ENCODE results near the gene PLCH1. TPM values are rescaled to one million over a fixed set of nuclear protein-coding genes. Genes with fewer than 3 reads are reported as not detected.

PLCH1 gene
- total and polyA plus RNA-seq, 9 of the 15 experiments (the other 6 are each of a cell fraction or from before 2014, with no cell fraction given), result 0.17 to 0.62 (median 0.40) TPM

DNA sequence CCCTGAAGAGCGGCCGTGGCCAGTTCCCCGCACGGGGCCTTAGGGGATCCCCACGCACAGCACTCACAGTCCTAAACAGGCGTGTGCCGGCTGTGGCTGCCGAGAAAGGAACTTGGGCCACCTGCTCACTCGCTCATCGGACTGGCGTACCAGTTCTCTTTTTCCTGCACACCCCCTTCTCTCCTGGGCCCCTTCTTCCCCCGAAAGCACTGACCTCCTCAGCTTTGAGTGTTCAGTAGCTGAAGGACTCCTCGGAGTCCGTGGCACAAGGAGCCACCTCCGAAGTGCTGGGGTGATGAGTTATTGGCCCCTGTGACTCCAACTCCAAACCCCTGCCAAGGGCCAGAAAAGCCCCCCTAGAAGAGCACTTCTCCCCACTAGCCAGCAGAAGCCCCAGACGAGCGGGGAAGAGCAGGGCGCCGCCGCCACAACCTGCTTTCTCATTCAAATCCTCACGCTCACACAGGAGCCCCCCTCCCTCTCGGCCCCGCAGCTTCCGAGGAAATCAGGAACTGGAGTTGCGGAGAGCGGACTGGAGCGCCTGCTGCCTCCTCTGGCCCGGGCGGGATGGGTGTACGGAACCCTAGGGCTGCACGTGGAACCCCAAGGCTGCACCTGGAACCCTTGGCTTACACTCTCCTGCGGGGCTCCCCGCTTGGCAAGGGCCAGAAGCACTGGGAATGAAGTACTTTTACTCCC lies at the start of gene PLCH1 (continued):
- TF ChIP-seq KAT8 (IDR thresholded peaks at IDR 0.05; ENCODE audit: low read depth), result no peak
- no peak for TF ChIP-seq TAF9B (IDR thresholded peaks at IDR 0.05; ENCODE audit: partially characterized antibody)
- TF ChIP-seq, protein P1, sequence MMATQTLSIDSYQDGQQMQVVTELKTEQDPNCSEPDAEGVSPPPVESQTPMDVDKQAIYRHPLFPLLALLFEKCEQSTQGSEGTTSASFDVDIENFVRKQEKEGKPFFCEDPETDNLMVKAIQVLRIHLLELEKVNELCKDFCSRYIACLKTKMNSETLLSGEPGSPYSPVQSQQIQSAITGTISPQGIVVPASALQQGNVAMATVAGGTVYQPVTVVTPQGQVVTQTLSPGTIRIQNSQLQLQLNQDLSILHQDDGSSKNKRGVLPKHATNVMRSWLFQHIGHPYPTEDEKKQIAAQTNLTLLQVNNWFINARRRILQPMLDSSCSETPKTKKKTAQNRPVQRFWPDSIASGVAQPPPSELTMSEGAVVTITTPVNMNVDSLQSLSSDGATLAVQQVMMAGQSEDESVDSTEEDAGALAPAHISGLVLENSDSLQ (IDR thresholded peaks at IDR 0.05), result no peak
- no peak for TF ChIP-seq SIX5 (IDR thresholded peaks at IDR 0.05; ENCODE audit: borderline replicate concordance in 1 of 2, insufficient read depth in 1 of 2, low read depth in 1 of 2, low read length in 2 of 2)
- TF ChIP-seq ATF7 (IDR thresholded peaks at IDR 0.05), result no peak
- no peak for TF ChIP-seq OTX1 (CRISPR knock-in tag; IDR thresholded peaks at IDR 0.05)
- TF ChIP-seq, protein P2, sequence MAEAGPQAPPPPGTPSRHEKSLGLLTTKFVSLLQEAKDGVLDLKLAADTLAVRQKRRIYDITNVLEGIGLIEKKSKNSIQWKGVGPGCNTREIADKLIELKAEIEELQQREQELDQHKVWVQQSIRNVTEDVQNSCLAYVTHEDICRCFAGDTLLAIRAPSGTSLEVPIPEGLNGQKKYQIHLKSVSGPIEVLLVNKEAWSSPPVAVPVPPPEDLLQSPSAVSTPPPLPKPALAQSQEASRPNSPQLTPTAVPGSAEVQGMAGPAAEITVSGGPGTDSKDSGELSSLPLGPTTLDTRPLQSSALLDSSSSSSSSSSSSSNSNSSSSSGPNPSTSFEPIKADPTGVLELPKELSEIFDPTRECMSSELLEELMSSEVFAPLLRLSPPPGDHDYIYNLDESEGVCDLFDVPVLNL (CRISPR knock-in tag; IDR thresholded peaks at IDR 0.05; ENCODE audit: low read depth), result no peak
- TF ChIP-seq CXXC5 (CRISPR knock-in tag; IDR thresholded peaks at IDR 0.05), result peak; percentile 49; the same call in 1 of the 2 replicates
- TF ChIP-seq, protein P3, sequence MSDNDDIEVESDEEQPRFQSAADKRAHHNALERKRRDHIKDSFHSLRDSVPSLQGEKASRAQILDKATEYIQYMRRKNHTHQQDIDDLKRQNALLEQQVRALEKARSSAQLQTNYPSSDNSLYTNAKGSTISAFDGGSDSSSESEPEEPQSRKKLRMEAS (CRISPR knock-in tag; IDR thresholded peaks at IDR 0.05), result peak; percentile 46; the same call in 1 of the 2 replicates
- no peak for TF ChIP-seq ARID2 (IDR thresholded peaks at IDR 0.05)
- TF ChIP-seq FOS (IDR thresholded peaks at IDR 0.05; ENCODE audit: extremely low read depth, insufficient read length), result no peak
- no peak for TF ChIP-seq PCBP2 (IDR thresholded peaks at IDR 0.05; ENCODE audit: low read depth, low read length, poor library complexity, severe bottlenecking)
- TF ChIP-seq, protein P4, sequence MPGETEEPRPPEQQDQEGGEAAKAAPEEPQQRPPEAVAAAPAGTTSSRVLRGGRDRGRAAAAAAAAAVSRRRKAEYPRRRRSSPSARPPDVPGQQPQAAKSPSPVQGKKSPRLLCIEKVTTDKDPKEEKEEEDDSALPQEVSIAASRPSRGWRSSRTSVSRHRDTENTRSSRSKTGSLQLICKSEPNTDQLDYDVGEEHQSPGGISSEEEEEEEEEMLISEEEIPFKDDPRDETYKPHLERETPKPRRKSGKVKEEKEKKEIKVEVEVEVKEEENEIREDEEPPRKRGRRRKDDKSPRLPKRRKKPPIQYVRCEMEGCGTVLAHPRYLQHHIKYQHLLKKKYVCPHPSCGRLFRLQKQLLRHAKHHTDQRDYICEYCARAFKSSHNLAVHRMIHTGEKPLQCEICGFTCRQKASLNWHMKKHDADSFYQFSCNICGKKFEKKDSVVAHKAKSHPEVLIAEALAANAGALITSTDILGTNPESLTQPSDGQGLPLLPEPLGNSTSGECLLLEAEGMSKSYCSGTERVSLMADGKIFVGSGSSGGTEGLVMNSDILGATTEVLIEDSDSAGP (CRISPR knock-in tag; IDR thresholded peaks at IDR 0.05), result no peak
- no peak for TF ChIP-seq CREB1 (IDR thresholded peaks at IDR 0.05)
- no peak for TF ChIP-seq CREB1 (CRISPR knock-in tag; IDR thresholded peaks at IDR 0.05)
- TF ChIP-seq CHD4 (IDR thresholded peaks at IDR 0.05; ENCODE audit: insufficient read depth, insufficient replicate concordance, low read depth, low read length, poor library complexity, severe bottlenecking), result no peak
- no peak for TF ChIP-seq TEAD2 (tag; IDR thresholded peaks at IDR 0.05)
- TF ChIP-seq NRF1 (conservative IDR thresholded peaks at IDR 0.05 in 1 of 2, IDR thresholded peaks at IDR 0.05 in 1 of 2), result no peak
- no peak for TF ChIP-seq KLF10 (CRISPR knock-in tag; IDR thresholded peaks at IDR 0.05)
- TF ChIP-seq, protein P5, sequence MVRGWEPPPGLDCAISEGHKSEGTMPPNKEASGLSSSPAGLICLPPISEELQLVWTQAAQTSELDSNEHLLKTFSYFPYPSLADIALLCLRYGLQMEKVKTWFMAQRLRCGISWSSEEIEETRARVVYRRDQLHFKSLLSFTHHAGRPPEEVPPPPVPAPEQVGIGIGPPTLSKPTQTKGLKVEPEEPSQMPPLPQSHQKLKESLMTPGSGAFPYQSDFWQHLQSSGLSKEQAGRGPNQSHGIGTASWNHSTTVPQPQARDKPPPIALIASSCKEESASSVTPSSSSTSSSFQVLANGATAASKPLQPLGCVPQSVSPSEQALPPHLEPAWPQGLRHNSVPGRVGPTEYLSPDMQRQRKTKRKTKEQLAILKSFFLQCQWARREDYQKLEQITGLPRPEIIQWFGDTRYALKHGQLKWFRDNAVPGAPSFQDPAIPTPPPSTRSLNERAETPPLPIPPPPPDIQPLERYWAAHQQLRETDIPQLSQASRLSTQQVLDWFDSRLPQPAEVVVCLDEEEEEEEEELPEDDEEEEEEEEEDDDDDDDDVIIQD (CRISPR knock-in tag; IDR thresholded peaks at IDR 0.05), result no peak
- TF ChIP-seq KLF6 (CRISPR knock-in tag; IDR thresholded peaks at IDR 0.05; ENCODE audit: borderline replicate concordance), result no peak
- no peak for TF ChIP-seq HDAC3 (IDR thresholded peaks at IDR 0.05; ENCODE audit: borderline replicate concordance, partially characterized antibody)
- TF ChIP-seq L3MBTL2 (IDR thresholded peaks at IDR 0.05), result 0 out of 2 replicates have a peak, but pooled peaks have one; percentile 25

Measured in K562 (cell line).